CD4-positive, alpha-beta T cell treated with Interleukin-1 beta for 1 hour (primary cell): Measurements from ENCODE around the gene KRT6A.
"Not testable (repeated sequence)": the region's sequence is repeated elsewhere in the genome, so short reads cannot be mapped to it uniquely, and the experiment has no call there.

ENCODE experiments used
- DNase-seq, 2 donors: peaks; one replicate each; pipeline ENCODE4 v3.0.0-alpha.2; 2020 to 2022

The KRT6A gene

GRCh38 chr12:52500574-52500973 lies 7.5 kb upstream of the KRT6A start:
- DNase-seq, result not testable (repeated sequence)

GRCh38 chr12:52499806-52500560 lies 6.9 kb upstream of the KRT6A start:
- DNase-seq, result no peak

- DNase-seq, result no peak
Measured at GRCh38 chr12:52498946-52499345, 5.9 kb upstream of the KRT6A start.

- no peak for DNase-seq
Measured at GRCh38 chr12:52497975-52498374, 4.9 kb upstream of the KRT6A start.

GRCh38 chr12:52496590-52497071 lies 3.6 kb upstream of the KRT6A start:
- DNase-seq, result no peak

- no peak for DNase-seq
Measured at GRCh38 chr12:52496054-52496453, 3.0 kb upstream of the KRT6A start.

GRCh38 chr12:52495389-52495788 lies 2.3 kb upstream of the KRT6A start:
- no peak for DNase-seq

- no peak for DNase-seq
Measured at GRCh38 chr12:52494518-52494917, 1.5 kb upstream of the KRT6A start.

- no peak for DNase-seq
Measured at GRCh38 chr12:52494100-52494499, 1.0 kb upstream of the KRT6A start.

- not testable (repeated sequence) for DNase-seq
Measured at GRCh38 chr12:52492405-52492804, 652 bp downstream of the KRT6A start.

GRCh38 chr12:52491495-52491894 lies 1.6 kb downstream of the KRT6A start:
- not testable (repeated sequence) for DNase-seq

GRCh38 chr12:52488736-52489135 lies 4.3 kb downstream of the KRT6A start:
- DNase-seq, result no peak

GRCh38 chr12:52487744-52488443 lies 5.2 kb downstream of the KRT6A start:
- not testable (repeated sequence) for DNase-seq

GRCh38 chr12:52487211-52487610 lies 5.8 kb downstream of the KRT6A start:
- DNase-seq, result no peak

- no peak for DNase-seq
Measured at GRCh38 chr12:52486166-52487105, 6.6 kb downstream of the KRT6A start.

- DNase-seq, result no peak
Measured at GRCh38 chr12:52480073-52480472, 13.0 kb downstream of the KRT6A start.

- no peak for DNase-seq
Measured at GRCh38 chr12:52477651-52478050, 15.4 kb downstream of the KRT6A start.

- DNase-seq, result no peak
Measured at GRCh38 chr12:52474212-52474611, 18.8 kb downstream of the KRT6A start.

- DNase-seq, result no peak
Measured at GRCh38 chr12:52473768-52474167, 19.3 kb downstream of the KRT6A start, which contains the start of gene KRT6C. Gene KRT6C, minus strand, starts transcription at chr12:52473805. Its CDS starts 68 bp downstream, at chr12:52473737.

- no peak for DNase-seq
Measured at GRCh38 chr12:52469853-52470252, 23.2 kb downstream of the KRT6A start.

- no peak for DNase-seq
Measured at GRCh38 chr12:52464897-52465296, 28.2 kb downstream of the KRT6A start.

- no peak for DNase-seq
Measured at GRCh38 chr12:52461693-52462092, 31.4 kb downstream of the KRT6A start.

GRCh38 chr12:52458861-52459260 lies 34.2 kb downstream of the KRT6A start:
- DNase-seq, result no peak
